GM12878 (cell line): ENCODE data around the gene SEMA5A. TPM values are rescaled to one million over a fixed set of nuclear protein-coding genes. Genes with fewer than 3 reads are reported as not detected.

ENCODE experiments used
- ATAC-seq: fragments of 200-7000 bp; cut with Tn5 transposase; 3 replicates; pipeline ENCODE4 v1.9.1; 2020; ENCODE audit warnings: mild to moderate bottlenecking, moderate library complexity
- BruUV-seq: library from RNA; stranded (reverse); fragments of 400-500 nt; replicated peaks from 2 replicates; lab custom pipeline; 2021; lab: Mats Ljungman, UMichigan
- CTCF ChIA-PET: fragments of 300-600 bp; sonication (Branson Sonifier 250); formaldehyde crosslinking; extraction: SDS; loops from one replicate; lab custom pipeline; 2021; ENCODE audit warnings: inconsistent platforms; lab: Yijun Ruan, JAX
- POLR2A ChIA-PET: fragments of 350-600 bp; formaldehyde crosslinking; extraction: SDS; loops from one replicate; lab custom pipeline; 2021; ENCODE audit warnings: inconsistent platforms; lab: Charles Lee
- RAD21 ChIA-PET: fragments of 300-600 bp; sonication (Branson Sonifier 250); formaldehyde crosslinking; loops from one replicate; lab custom pipeline; 2023; ENCODE audit warnings: antibody characterized with exemption; ENCODE audit not compliant: unreplicated experiment; lab: Charles Lee
- SMC1A ChIA-PET: fragments of 300-600 bp; sonication (Branson Sonifier 250); formaldehyde crosslinking; loops from one replicate; lab custom pipeline; 2023; ENCODE audit not compliant: unreplicated experiment, uncharacterized antibody; lab: Charles Lee
- DNase-seq: peaks from one replicate; pipeline ENCODE4 v3.0.0-alpha.2; 2011; ENCODE audit warnings: low read depth, low spot score
- FAIRE-seq: peaks from 3 replicates; lab custom pipeline; 2011; peaks lifted over from hg19 to GRCh38; lab: Jason Lieb, UNC
- H2AFZ ChIP-seq: 2 replicates; pipeline ENCODE4 v1.6.0; 2011; ENCODE audit warnings: low read depth, low read length, control low read depth; ENCODE audit not compliant: control insufficient read depth
- H3K27ac ChIP-seq: 2 replicates; pipeline ENCODE4 v1.5.1; 2011; ENCODE audit warnings: control low read depth; ENCODE audit not compliant: control insufficient read depth, insufficient read depth
- H3K27me3 ChIP-seq, 2 experiments: replicated peaks in 1 of 2; 2 replicates each; pipeline versions ENCODE4 v1.6.0 to v1.6.1; 2011; ENCODE audit warnings: low read length in 1 of 2; ENCODE audit not compliant: control insufficient read depth in 2 of 2, insufficient read depth in 2 of 2
- H3K36me3 ChIP-seq, 2 experiments: 2 replicates each; pipeline ENCODE4 v1.5.1; 2011; ENCODE audit warnings: low read length in 1 of 2; ENCODE audit not compliant: control insufficient read depth in 2 of 2, insufficient read depth in 2 of 2
- H3K4me1 ChIP-seq: 2 replicates; pipeline ENCODE4 v1.6.1; 2011; ENCODE audit warnings: mild to moderate bottlenecking, low read length, moderate library complexity, mixed read lengths; ENCODE audit not compliant: control insufficient read depth, insufficient read depth
- H3K4me2 ChIP-seq: 2 replicates; pipeline ENCODE4 v1.6.0; 2011; ENCODE audit warnings: control low read depth; ENCODE audit not compliant: control insufficient read depth, insufficient read depth
- H3K4me3 ChIP-seq: fragments of 200-600 bp; sonication (generic); 2 replicates; pipeline ENCODE4 v1.5.1; 2016
- H3K79me2 ChIP-seq: 2 replicates; pipeline ENCODE4 v1.6.0; 2011; ENCODE audit warnings: low read length; ENCODE audit not compliant: control insufficient read depth, insufficient read depth
- H3K9ac ChIP-seq: 2 replicates; pipeline ENCODE4 v1.8.0; 2011; ENCODE audit warnings: low read length, control low read depth, mixed read lengths; ENCODE audit not compliant: control insufficient read depth, insufficient read depth
- H3K9me3 ChIP-seq: replicated peaks from 3 replicates; pipeline ENCODE4 v1.5.1; 2011; ENCODE audit warnings: mild to moderate bottlenecking, low read length; ENCODE audit not compliant: control insufficient read depth, insufficient read depth
- H4K20me1 ChIP-seq: 2 replicates; pipeline ENCODE4 v1.6.0; 2011; ENCODE audit not compliant: control insufficient read depth, insufficient read depth
- BCL11A ChIP-seq: IDR thresholded peaks from 2 replicates; pipeline ENCODE4 v1.6.1; 2011; ENCODE audit warnings: low read depth, low read length
- NR2C2 ChIP-seq: IDR thresholded peaks from 2 replicates; pipeline ENCODE4 v1.6.1; 2011; ENCODE audit warnings: borderline replicate concordance, low read depth; ENCODE audit not compliant: control insufficient read depth, insufficient read length
- SREBF1 ChIP-seq: IDR thresholded peaks from 2 replicates; pipeline ENCODE4 v1.6.1; 2012; ENCODE audit warnings: mild to moderate bottlenecking, low read length
- ZNF207 ChIP-seq: fragments of 450-650 bp; IDR thresholded peaks from 2 replicates; pipeline ENCODE4 v1.6.1; 2014; ENCODE audit warnings: antibody characterized with exemption, mild to moderate bottlenecking, borderline replicate concordance
- WGBS: methylation state at CpG from one replicate; pipeline ENCODE4 v1.1.6; 2016; ENCODE audit warnings: low lambda C conversion rate; ENCODE audit not compliant: insufficient replicate concordance, insufficient coverage; ENCODE audit errors: missing lambda C conversion rate; 5-methylcytosine and 5-hydroxymethylcytosine counted together
- in situ Hi-C: fragments of 300-500 bp; cut with MboI; formaldehyde crosslinking; loops from 9 replicates; pipeline ENCODE4 v1.14.3; 2018; ENCODE audit warnings: mixed read lengths
- intact Hi-C: fragments of 100-400 bp; cut with micrococcal nuclease; formaldehyde crosslinking; loops from one replicate; pipeline ENCODE4 v1.14.2; 2022; ENCODE audit not compliant: unreplicated experiment
- polyA plus RNA-seq, 11 experiments: library from polyadenylated mRNA; depleted of rRNA in 4 of 11; unstranded in 6 of 11; stranded (reverse) in 5 of 11; fragments of >200 nt; fragmentation: Nextera tagmentation in 4 of 11; fragmentation: Illumina TruSeq in 1 of 11; extraction: Ambion mirVana in 4 of 11; extraction: Trizol in 1 of 11; gene quantifications; 1 replicate in 1 of 11; 2 replicates in 10 of 11; pipeline versions ENCODE4 v1.2.1 to v1.2.3, GENCODE V29; 2011 to 2016; ENCODE audit warnings: inconsistent platforms in 2 of 11, missing spikeins in 2 of 11, low read depth in 1 of 11
- total RNA-seq, 4 experiments: library from RNA; depleted of rRNA in 3 of 4; stranded (reverse); fragments of >200 nt in 3 of 4; fragmentation: Illumina TruSeq in 1 of 4; extraction: Trizol in 1 of 4; gene quantifications; 2 replicates each; pipeline versions ENCODE4 v1.2.1 to v1.2.3, GENCODE V29; 2013 to 2021
- TF ChIP-seq, protein P1 (sequence below): fragments of 450-650 bp; formaldehyde crosslinking; IDR thresholded peaks from 2 replicates; pipeline ENCODE4 v1.5.0; 2022; ENCODE audit warnings: mild to moderate bottlenecking, missing genetic modification characterization
- TF ChIP-seq, protein P2 (sequence below): fragments of 450-650 bp; formaldehyde crosslinking; IDR thresholded peaks from 2 replicates; pipeline ENCODE4 v1.4.0; 2020; ENCODE audit warnings: mild to moderate bottlenecking, moderate library complexity

SEMA5A gene
- total and polyA plus RNA-seq, 10 of the 15 experiments (the other 5 are each of a cell fraction or from before 2014, with no cell fraction given): 0.03 to 2.4 (median 0.09) TPM; not detected in 1

DNA sequence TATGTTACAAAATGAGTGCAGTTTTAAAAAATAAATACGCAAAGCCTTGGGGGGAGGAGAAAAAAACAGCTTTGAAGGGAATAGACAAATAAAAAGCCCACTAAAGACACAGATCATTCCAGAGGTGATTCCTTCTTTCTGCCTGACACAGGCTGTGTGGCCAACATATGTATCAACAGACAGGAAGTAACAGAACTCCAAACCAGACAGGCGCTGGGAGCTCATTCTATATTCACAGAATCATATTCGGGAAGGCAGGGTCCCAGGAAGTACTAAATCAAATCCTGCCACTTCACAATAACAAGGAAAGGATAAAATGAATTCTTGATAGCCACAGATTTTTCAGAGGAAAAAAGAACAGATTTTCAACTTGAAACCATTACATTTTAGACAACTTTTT lies 62.1 kb downstream of the SEMA5A start:
- no peak overlapping the region for H3K27ac ChIP-seq
- no TSS peak for BruUV-seq
- H3K27me3 ChIP-seq: no peaks in the 10 kb centered on the region
- TF ChIP-seq ZNF207 (no peak), BCL11A (no peak), SREBF1 (no peak), NR2C2 (no peak)
- TF ChIP-seq, protein P1, sequence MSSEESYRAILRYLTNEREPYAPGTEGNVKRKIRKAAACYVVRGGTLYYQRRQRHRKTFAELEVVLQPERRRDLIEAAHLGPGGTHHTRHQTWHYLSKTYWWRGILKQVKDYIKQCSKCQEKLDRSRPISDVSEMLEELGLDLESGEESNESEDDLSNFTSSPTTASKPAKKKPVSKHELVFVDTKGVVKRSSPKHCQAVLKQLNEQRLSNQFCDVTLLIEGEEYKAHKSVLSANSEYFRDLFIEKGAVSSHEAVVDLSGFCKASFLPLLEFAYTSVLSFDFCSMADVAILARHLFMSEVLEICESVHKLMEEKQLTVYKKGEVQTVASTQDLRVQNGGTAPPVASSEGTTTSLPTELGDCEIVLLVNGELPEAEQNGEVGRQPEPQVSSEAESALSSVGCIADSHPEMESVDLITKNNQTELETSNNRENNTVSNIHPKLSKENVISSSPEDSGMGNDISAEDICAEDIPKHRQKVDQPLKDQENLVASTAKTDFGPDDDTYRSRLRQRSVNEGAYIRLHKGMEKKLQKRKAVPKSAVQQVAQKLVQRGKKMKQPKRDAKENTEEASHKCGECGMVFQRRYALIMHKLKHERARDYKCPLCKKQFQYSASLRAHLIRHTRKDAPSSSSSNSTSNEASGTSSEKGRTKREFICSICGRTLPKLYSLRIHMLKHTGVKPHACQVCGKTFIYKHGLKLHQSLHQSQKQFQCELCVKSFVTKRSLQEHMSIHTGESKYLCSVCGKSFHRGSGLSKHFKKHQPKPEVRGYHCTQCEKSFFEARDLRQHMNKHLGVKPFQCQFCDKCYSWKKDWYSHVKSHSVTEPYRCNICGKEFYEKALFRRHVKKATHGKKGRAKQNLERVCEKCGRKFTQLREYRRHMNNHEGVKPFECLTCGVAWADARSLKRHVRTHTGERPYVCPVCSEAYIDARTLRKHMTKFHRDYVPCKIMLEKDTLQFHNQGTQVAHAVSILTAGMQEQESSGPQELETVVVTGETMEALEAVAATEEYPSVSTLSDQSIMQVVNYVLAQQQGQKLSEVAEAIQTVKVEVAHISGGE (CRISPR knock-in tag): no peak
- TF ChIP-seq, protein P2, sequence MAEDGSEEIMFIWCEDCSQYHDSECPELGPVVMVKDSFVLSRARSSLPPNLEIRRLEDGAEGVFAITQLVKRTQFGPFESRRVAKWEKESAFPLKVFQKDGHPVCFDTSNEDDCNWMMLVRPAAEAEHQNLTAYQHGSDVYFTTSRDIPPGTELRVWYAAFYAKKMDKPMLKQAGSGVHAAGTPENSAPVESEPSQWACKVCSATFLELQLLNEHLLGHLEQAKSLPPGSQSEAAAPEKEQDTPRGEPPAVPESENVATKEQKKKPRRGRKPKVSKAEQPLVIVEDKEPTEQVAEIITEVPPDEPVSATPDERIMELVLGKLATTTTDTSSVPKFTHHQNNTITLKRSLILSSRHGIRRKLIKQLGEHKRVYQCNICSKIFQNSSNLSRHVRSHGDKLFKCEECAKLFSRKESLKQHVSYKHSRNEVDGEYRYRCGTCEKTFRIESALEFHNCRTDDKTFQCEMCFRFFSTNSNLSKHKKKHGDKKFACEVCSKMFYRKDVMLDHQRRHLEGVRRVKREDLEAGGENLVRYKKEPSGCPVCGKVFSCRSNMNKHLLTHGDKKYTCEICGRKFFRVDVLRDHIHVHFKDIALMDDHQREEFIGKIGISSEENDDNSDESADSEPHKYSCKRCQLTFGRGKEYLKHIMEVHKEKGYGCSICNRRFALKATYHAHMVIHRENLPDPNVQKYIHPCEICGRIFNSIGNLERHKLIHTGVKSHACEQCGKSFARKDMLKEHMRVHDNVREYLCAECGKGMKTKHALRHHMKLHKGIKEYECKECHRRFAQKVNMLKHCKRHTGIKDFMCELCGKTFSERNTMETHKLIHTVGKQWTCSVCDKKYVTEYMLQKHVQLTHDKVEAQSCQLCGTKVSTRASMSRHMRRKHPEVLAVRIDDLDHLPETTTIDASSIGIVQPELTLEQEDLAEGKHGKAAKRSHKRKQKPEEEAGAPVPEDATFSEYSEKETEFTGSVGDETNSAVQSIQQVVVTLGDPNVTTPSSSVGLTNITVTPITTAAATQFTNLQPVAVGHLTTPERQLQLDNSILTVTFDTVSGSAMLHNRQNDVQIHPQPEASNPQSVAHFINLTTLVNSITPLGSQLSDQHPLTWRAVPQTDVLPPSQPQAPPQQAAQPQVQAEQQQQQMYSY: no peak
- no peak overlapping the region for H3K4me2 ChIP-seq
- H3K4me1 ChIP-seq: no peaks in the 10 kb centered on the region
- no peaks in the 10 kb centered on the region for H4K20me1 ChIP-seq
- H2AFZ ChIP-seq: no peak overlapping the region
- 79% methylated on average over 3 of the region's 3 CpGs for WGBS
- intact Hi-C loops: no loop called here
- FAIRE-seq (no peak), DNase-seq (no peak), ATAC-seq (no peak)
- no peaks in the 10 kb centered on the region; the same call in 1 of the 3 replicates for H3K9me3 ChIP-seq
- no peak overlapping the region for H3K4me3 ChIP-seq
- ChIA-PET CTCF (no interaction called here), RAD21 (no interaction called here), POLR2A (no interaction called here), SMC1A (no interaction called here)
- H3K79me2 ChIP-seq: no peaks in the 10 kb centered on the region
- in situ Hi-C loops: no loop called here
- H3K36me3 ChIP-seq: no peaks in the 10 kb centered on the region
- H3K9ac ChIP-seq: no peak overlapping the region
